ENCODE measurements around the gene LRP1B.

The LRP1B gene

DNA sequence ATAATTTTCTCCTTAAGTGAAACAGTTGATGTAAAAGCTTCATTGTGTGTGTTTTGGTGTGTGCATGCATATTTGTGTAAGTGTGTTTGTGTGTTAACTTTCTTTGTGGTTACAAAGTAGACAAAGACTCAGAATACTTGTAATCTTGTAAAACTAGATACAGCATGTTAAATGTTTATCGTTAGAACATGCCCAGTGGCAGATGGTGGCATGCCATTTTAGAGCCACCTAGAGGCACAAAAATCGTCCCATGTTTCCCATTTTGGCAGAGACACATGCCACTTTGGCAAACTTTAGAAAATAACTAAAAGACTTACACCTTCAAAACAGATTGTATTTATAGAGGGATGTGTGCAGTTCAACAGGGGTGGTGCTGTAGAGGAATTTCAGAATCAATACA is 224.1 kb downstream of the LRP1B start:
- TF ChIP-seq ESRRG (CRISPR knock-in tag; IDR thresholded peaks at IDR 0.05): no peak
- TF ChIP-seq, protein P1, sequence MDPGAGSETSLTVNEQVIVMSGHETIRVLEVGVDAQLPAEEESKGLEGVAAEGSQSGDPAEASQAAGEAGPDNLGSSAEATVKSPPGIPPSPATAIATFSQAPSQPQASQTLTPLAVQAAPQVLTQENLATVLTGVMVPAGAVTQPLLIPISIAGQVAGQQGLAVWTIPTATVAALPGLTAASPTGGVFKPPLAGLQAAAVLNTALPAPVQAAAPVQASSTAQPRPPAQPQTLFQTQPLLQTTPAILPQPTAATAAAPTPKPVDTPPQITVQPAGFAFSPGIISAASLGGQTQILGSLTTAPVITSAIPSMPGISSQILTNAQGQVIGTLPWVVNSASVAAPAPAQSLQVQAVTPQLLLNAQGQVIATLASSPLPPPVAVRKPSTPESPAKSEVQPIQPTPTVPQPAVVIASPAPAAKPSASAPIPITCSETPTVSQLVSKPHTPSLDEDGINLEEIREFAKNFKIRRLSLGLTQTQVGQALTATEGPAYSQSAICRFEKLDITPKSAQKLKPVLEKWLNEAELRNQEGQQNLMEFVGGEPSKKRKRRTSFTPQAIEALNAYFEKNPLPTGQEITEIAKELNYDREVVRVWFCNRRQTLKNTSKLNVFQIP (CRISPR knock-in tag; IDR thresholded peaks at IDR 0.05; ENCODE audit: borderline replicate concordance, low read depth): no peak
- TF ChIP-seq ZNF8 (CRISPR knock-in tag; IDR thresholded peaks at IDR 0.05): no peak
- TF ChIP-seq, protein P2, sequence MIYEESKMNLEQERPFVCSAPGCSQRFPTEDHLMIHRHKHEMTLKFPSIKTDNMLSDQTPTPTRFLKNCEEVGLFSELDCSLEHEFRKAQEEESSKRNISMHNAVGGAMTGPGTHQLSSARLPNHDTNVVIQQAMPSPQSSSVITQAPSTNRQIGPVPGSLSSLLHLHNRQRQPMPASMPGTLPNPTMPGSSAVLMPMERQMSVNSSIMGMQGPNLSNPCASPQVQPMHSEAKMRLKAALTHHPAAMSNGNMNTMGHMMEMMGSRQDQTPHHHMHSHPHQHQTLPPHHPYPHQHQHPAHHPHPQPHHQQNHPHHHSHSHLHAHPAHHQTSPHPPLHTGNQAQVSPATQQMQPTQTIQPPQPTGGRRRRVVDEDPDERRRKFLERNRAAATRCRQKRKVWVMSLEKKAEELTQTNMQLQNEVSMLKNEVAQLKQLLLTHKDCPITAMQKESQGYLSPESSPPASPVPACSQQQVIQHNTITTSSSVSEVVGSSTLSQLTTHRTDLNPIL (CRISPR knock-in tag; IDR thresholded peaks at IDR 0.05; ENCODE audit: low read depth): no peak
- TF ChIP-seq, protein P3, sequence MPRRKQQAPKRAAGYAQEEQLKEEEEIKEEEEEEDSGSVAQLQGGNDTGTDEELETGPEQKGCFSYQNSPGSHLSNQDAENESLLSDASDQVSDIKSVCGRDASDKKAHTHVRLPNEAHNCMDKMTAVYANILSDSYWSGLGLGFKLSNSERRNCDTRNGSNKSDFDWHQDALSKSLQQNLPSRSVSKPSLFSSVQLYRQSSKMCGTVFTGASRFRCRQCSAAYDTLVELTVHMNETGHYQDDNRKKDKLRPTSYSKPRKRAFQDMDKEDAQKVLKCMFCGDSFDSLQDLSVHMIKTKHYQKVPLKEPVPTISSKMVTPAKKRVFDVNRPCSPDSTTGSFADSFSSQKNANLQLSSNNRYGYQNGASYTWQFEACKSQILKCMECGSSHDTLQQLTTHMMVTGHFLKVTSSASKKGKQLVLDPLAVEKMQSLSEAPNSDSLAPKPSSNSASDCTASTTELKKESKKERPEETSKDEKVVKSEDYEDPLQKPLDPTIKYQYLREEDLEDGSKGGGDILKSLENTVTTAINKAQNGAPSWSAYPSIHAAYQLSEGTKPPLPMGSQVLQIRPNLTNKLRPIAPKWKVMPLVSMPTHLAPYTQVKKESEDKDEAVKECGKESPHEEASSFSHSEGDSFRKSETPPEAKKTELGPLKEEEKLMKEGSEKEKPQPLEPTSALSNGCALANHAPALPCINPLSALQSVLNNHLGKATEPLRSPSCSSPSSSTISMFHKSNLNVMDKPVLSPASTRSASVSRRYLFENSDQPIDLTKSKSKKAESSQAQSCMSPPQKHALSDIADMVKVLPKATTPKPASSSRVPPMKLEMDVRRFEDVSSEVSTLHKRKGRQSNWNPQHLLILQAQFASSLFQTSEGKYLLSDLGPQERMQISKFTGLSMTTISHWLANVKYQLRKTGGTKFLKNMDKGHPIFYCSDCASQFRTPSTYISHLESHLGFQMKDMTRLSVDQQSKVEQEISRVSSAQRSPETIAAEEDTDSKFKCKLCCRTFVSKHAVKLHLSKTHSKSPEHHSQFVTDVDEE (CRISPR knock-in tag; IDR thresholded peaks at IDR 0.05): no peak
- ATAC-seq: no peak

DNA sequence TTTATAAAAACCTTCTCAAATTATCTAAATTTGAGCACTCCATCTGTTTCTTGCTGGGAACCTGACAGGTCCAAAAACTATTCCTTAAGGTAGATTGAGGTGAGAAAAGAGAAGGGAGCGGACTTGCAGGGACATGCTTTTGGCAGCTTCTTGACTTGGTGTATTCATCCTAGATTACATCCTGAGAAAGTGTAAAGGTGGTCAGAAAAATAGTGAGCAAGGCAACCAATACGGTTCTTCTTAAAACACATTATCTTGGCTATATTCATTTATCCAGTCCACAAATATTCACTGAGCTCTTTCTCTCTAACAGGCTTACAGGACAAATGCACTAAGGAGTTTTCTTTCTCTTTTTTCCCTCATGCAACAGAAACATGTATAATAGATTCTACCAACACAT is 230.0 kb downstream of the LRP1B start:
- ATAC-seq: no peak

DNA sequence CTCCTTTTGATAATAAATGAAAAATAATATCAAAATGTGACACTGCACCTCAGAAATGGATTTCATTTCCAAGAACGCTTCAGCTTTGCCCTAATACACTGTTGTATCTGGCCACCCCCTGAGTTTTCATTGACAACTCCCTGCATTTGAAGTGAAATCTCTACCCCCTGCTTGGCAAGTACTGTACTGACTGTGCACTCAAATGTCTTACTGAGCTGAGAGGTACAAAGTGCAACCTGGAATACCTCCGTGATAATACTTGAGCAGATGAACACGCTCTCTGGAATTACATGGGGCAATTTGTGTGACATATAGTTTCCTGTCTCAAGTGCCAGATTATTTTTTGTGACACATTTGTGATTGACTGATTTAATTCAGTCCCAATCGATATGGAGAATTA is 231.1 kb downstream of the LRP1B start:
- no peak for ATAC-seq
- TF ChIP-seq PPARA (CRISPR knock-in tag; IDR thresholded peaks at IDR 0.05; ENCODE audit: borderline replicate concordance) (no peak), ZNF565 (CRISPR knock-in tag; conservative IDR thresholded peaks at IDR 0.05; ENCODE audit: low read depth) (no peak), BACH2 (CRISPR knock-in tag; IDR thresholded peaks at IDR 0.05; ENCODE audit: borderline replicate concordance) (no peak), ZFP30 (CRISPR knock-in tag; IDR thresholded peaks at IDR 0.05) (no peak), ZNF70 (CRISPR knock-in tag; IDR thresholded peaks at IDR 0.05) (no peak), ZNF8 (CRISPR knock-in tag; IDR thresholded peaks at IDR 0.05) (no peak)
- TF ChIP-seq, protein P3 (CRISPR knock-in tag; IDR thresholded peaks at IDR 0.05): no peak
- TF ChIP-seq, protein P1 (CRISPR knock-in tag; IDR thresholded peaks at IDR 0.05; ENCODE audit: borderline replicate concordance, low read depth): no peak

More for the DNA sequence above, 230.0 kb downstream of the LRP1B start:
- TF ChIP-seq BACH2 (CRISPR knock-in tag; IDR thresholded peaks at IDR 0.05; ENCODE audit: borderline replicate concordance) (no peak), GLIS3 (CRISPR knock-in tag; IDR thresholded peaks at IDR 0.05) (no peak), TOX (CRISPR knock-in tag; IDR thresholded peaks at IDR 0.05; ENCODE audit: borderline replicate concordance) (no peak), ZFP30 (CRISPR knock-in tag; IDR thresholded peaks at IDR 0.05) (no peak), RARB (CRISPR knock-in tag; IDR thresholded peaks at IDR 0.05) (no peak), ZFP3 (CRISPR knock-in tag; IDR thresholded peaks at IDR 0.05) (no peak), ESRRG (CRISPR knock-in tag; IDR thresholded peaks at IDR 0.05) (no peak), ZNF565 (CRISPR knock-in tag; conservative IDR thresholded peaks at IDR 0.05; ENCODE audit: low read depth) (no peak), PPARA (CRISPR knock-in tag; IDR thresholded peaks at IDR 0.05; ENCODE audit: borderline replicate concordance) (no peak), TCF4 (CRISPR knock-in tag; IDR thresholded peaks at IDR 0.05; ENCODE audit: borderline replicate concordance) (no peak), ARNTL (CRISPR knock-in tag; IDR thresholded peaks at IDR 0.05; ENCODE audit: borderline replicate concordance, low read depth) (no peak)
- TF ChIP-seq, protein P4, sequence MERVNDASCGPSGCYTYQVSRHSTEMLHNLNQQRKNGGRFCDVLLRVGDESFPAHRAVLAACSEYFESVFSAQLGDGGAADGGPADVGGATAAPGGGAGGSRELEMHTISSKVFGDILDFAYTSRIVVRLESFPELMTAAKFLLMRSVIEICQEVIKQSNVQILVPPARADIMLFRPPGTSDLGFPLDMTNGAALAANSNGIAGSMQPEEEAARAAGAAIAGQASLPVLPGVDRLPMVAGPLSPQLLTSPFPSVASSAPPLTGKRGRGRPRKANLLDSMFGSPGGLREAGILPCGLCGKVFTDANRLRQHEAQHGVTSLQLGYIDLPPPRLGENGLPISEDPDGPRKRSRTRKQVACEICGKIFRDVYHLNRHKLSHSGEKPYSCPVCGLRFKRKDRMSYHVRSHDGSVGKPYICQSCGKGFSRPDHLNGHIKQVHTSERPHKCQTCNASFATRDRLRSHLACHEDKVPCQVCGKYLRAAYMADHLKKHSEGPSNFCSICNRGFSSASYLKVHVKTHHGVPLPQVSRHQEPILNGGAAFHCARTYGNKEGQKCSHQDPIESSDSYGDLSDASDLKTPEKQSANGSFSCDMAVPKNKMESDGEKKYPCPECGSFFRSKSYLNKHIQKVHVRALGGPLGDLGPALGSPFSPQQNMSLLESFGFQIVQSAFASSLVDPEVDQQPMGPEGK (CRISPR knock-in tag; IDR thresholded peaks at IDR 0.05; ENCODE audit: borderline replicate concordance): no peak
- TF ChIP-seq, protein P3 (CRISPR knock-in tag; IDR thresholded peaks at IDR 0.05): no peak
- TF ChIP-seq, protein P1 (CRISPR knock-in tag; IDR thresholded peaks at IDR 0.05; ENCODE audit: borderline replicate concordance, low read depth): no peak

Data from SK-N-SH treated with all-trans-retinoic acid at 6 μM for 48 hours (cell line).